ENCODE data around the gene SYNE4. TPM values are rescaled to one million over a fixed set of nuclear protein-coding genes. Genes with fewer than 3 reads are reported as not detected.
"Not testable (repeated sequence)": the region's sequence is repeated elsewhere in the genome, so short reads cannot be mapped to it uniquely, and the experiment has no call there.

SYNE4 gene
- polyA plus RNA-seq, 1 donor, result 14.0 TPM

GRCh38 chr19:35990771-35991730 lies 17.6 kb downstream of the SYNE4 start:
- no peak for DNase-seq

- no peak for DNase-seq
These were observed 18.5 kb downstream of the SYNE4 start for GRCh38 chr19:35990156-35990555.

- DNase-seq, result no peak
These were observed 19.8 kb downstream of the SYNE4 start for GRCh38 chr19:35988824-35989223.

GRCh38 chr19:35987571-35987896 lies 21.1 kb downstream of the SYNE4 start:
- DNase-seq, result no peak

- DNase-seq, result no peak
These were observed 21.7 kb downstream of the SYNE4 start for GRCh38 chr19:35986664-35987570.

GRCh38 chr19:35986111-35986510 lies 22.5 kb downstream of the SYNE4 start:
- DNase-seq, result no peak

- DNase-seq, result no peak
These were observed 25.4 kb downstream of the SYNE4 start for GRCh38 chr19:35983177-35983576.

GRCh38 chr19:35980997-35981396 lies 27.6 kb downstream of the SYNE4 start:
- DNase-seq, result not testable (repeated sequence)

GRCh38 chr19:35978832-35979365 lies 29.7 kb downstream of the SYNE4 start:
- no peak for DNase-seq

GRCh38 chr19:35978271-35978670 lies 30.3 kb downstream of the SYNE4 start:
- no peak for DNase-seq

- no peak for DNase-seq
These were observed 31.0 kb downstream of the SYNE4 start for GRCh38 chr19:35977446-35978222.

- DNase-seq, result no peak
These were observed 32.9 kb downstream of the SYNE4 start for GRCh38 chr19:35975608-35976214.

- DNase-seq, result no peak
These were observed 35.1 kb downstream of the SYNE4 start for GRCh38 chr19:35973487-35973886.

- no peak for DNase-seq
These were observed 41.8 kb downstream of the SYNE4 start for GRCh38 chr19:35966771-35967170.

- peak; percentile 78 for DNase-seq
These were observed 45.1 kb downstream of the SYNE4 start for GRCh38 chr19:35963514-35963913.

GRCh38 chr19:35960432-35960972 lies 48.1 kb downstream of the SYNE4 start:
- no peak for DNase-seq

GRCh38 chr19:35959968-35960320 lies 48.7 kb downstream of the SYNE4 start:
- no peak for DNase-seq

- no peak for DNase-seq
These were observed 49.3 kb downstream of the SYNE4 start for GRCh38 chr19:35959040-35959967.

- DNase-seq, result no peak
These were observed 50.0 kb downstream of the SYNE4 start for GRCh38 chr19:35958660-35959039.

GRCh38 chr19:35957411-35957810 lies 51.2 kb downstream of the SYNE4 start:
- not testable (repeated sequence) for DNase-seq

Data from left kidney (tissue), 2 donors.